Measurements from ENCODE around the gene KLF15.

Gene KLF15

GRCh38 chr3:126316501-126316939 lies 40.7 kb downstream of the KLF15 start:
- Histone ChIP-seq H3K27me3 (replicated peaks) (no peaks in the 10 kb centered on the region), H3K4me3 (ENCODE audit: low read depth, low read length) (no peak overlapping the region), H3K36me3 (replicated peaks) (no peaks in the 10 kb centered on the region), H3K27ac (no peak overlapping the region)
- no peak for DNase-seq
- in situ Hi-C loops (cut with HindIII; ENCODE audit: low pct_ligation_motif_present, low sequenced_read_pairs), result no loop called here
- no peak for TF ChIP-seq CTCF (IDR thresholded peaks at IDR 0.05; ENCODE audit: low read depth, low read length, missing control alignments)

DNA sequence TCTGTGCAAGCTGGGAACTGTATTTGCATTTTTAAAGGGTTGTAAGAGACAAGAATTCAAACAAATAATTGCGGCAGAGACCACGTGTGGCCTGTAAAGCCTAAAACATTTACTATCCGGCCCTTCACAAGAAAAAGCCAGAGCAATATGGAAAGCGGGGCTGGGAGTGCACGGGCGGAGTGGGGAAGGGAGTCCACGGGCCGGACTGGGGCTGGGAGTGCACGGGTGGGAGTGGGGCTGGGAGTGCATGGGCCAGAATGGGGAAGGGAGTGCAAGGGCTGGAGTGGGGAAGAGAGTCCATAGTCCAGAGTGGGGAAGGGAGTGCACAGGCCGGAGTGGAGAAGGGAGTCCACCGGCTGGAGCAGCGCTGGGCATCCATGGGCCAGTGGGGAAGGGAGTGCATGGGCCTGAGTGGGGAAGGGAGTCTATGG lies 41.2 kb downstream of the KLF15 start:
- no peak for DNase-seq
- H3K27ac ChIP-seq, result no peak overlapping the region
- TF ChIP-seq CTCF (IDR thresholded peaks at IDR 0.05; ENCODE audit: low read depth, low read length, missing control alignments), result no peak
- H3K36me3 ChIP-seq (replicated peaks), result no peaks in the 10 kb centered on the region
- H3K4me3 ChIP-seq (ENCODE audit: low read depth, low read length), result no peak overlapping the region
- H3K27me3 ChIP-seq (replicated peaks), result no peaks in the 10 kb centered on the region
- in situ Hi-C loops (cut with HindIII; ENCODE audit: low pct_ligation_motif_present, low sequenced_read_pairs), result no loop called here

- in situ Hi-C loops (cut with HindIII; ENCODE audit: low pct_ligation_motif_present, low sequenced_read_pairs), result no loop called here
- no peak for TF ChIP-seq CTCF (IDR thresholded peaks at IDR 0.05; ENCODE audit: low read depth, low read length, missing control alignments)
- Histone ChIP-seq H3K27ac (no peak overlapping the region), H3K27me3 (replicated peaks) (no peaks in the 10 kb centered on the region), H3K36me3 (replicated peaks) (no peaks in the 10 kb centered on the region), H3K4me3 (ENCODE audit: low read depth, low read length) (no peak overlapping the region)
- no peak for DNase-seq
These were observed 42.2 kb downstream of the KLF15 start for GRCh38 chr3:126314790-126315658.

- H3K36me3 ChIP-seq (replicated peaks), result no peaks in the 10 kb centered on the region
- H3K27me3 ChIP-seq (replicated peaks), result no peaks in the 10 kb centered on the region
- H3K27ac ChIP-seq, result no peak overlapping the region
- TF ChIP-seq CTCF (IDR thresholded peaks at IDR 0.05; ENCODE audit: low read depth, low read length, missing control alignments), result no peak
- no peak for DNase-seq
- in situ Hi-C loops (cut with HindIII; ENCODE audit: low pct_ligation_motif_present, low sequenced_read_pairs), result no loop called here
- no peak overlapping the region for H3K4me3 ChIP-seq (ENCODE audit: low read depth, low read length)
These were observed 42.9 kb downstream of the KLF15 start for GRCh38 chr3:126314305-126314789.

DNA sequence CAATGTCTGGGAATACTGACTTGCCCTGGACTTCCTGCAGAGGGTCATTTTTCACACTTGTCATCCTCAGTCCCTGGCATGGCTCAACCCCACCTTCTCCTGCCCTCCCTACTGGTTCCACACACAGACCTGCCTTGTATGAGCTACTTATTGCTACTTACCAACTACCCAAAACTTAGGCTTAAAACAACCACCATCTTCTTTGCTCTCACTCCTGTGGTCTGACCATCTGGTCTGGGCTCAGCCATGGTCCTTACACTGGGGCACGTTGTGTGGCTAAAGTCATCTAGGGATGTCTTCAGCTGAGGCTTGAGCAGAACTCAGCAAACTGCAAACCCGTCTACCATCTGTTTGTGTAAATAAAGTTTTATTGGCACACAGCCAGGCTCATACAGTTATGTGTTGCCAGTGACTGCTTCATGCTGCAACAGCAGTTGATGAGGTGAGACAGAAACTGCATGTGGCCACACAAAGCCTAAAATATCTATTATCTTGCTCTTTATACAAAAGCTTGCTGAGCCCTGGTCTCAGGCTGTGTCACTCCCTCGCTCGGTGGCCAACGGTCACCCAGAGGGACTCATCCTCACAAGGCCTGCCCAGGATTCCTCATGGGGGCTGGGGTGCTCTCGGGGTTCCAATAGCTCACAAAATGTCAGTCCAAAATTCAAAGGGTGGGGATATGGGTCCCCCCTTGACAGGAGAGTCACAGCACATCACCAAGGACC lies 43.5 kb downstream of the KLF15 start:
- in situ Hi-C loops (cut with HindIII; ENCODE audit: low pct_ligation_motif_present, low sequenced_read_pairs), result no loop called here
- TF ChIP-seq CTCF (IDR thresholded peaks at IDR 0.05; ENCODE audit: low read depth, low read length, missing control alignments), result no peak
- Histone ChIP-seq H3K36me3 (replicated peaks) (no peaks in the 10 kb centered on the region), H3K27ac (no peak overlapping the region), H3K4me3 (ENCODE audit: low read depth, low read length) (no peak overlapping the region), H3K27me3 (replicated peaks) (no peaks in the 10 kb centered on the region)
- no peak for DNase-seq

All from brain microvascular endothelial cell (primary cell).